Kidney tubule cell (primary cell): ENCODE results near the gene STARD4.
A peak's percentile ranks its signal among the peaks of the same experiment; 100 is the strongest.

Source experiments
- DNase-seq: peaks from one replicate; pipeline ENCODE4 v3.0.0-alpha.2; 2018; ENCODE audit warnings: low spot score

The STARD4 gene

GRCh38 chr5:111512375-111513130 lies at the start of gene STARD4:
Gene STARD4, minus strand, starts transcription at chr5:111512535. Its CDS starts 5,102 bp downstream, at chr5:111507433.
- peak; percentile 97 for DNase-seq

DNA sequence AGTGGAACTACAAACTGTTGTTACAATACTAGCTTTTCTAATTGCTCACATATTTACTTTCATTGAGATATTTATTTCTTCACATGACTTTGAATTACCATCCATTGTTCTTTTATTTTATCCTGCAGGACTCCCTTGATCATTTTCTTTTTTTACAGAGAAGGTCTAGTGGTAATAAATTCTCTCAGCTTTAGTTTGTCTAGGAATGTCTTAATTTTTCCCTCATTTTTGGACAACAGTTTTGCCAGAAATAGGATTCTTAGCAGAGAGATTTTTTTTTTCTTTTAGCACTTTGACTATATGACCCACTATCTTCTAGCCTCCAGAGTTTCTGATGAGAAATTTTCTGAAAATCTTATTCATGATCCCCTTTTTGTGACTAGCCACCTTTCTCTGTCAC lies 47.3 kb upstream of the STARD4 start:
- no peak for DNase-seq

DNA sequence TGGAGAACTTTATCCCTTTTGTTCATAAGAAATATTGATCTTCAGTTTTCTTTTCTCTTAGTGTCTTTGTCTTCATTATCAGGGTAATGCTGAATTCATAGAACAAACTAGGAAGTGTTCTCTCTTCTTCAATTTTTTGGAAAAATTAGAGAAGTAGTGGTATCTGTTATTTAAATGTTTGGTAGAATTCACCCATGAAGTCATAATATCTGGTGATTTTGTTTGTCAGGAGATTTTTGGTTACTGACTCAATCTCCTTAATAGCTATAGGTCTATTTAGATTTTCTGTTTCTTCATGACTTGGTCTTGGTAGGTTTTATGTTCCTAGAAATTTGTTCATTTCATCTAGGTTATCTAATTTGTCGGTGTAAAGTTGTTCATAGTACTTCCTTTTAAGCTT lies 45.4 kb upstream of the STARD4 start:
- DNase-seq = no peak

DNA sequence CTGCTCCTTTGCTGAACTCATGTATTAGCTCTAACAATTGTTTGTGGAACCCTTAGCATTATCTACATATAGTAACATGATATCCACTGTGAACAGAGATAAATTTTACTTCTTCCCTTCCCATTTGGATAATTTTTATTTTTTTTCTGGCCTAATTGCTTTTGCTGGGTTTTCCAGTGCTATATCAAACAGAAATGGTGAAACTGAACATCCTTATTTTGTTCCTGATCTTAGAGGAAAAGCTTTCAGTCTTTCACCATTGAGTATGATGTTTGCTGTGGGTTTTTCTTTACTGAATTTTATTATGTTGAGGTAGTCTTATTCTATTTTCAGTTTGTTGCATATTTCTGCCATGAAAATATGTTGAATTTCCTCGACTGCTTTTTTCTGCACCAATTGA lies 44.8 kb upstream of the STARD4 start:
- no peak for DNase-seq

- DNase-seq = no peak
These were observed 44.2 kb upstream of the STARD4 start for GRCh38 chr5:111556501-111556900.

DNA sequence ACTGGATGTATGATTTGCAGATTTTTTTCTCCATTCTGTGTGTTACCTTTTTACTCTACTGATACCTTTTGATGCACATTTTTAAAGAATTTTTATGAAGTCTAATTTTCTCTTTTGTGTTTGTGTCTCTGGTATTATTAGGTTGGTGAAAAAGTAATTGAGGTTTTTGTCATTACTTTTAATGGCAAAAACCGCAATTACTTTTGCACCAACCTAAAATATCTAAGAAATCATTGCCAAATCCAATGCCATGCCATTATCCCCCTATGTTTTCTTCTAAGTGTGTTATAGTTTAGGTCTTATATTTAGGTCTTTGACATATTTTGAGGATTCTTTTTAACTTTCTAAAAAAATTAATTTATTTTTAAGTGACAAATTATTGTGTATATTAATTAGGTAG lies 43.4 kb upstream of the STARD4 start:
- DNase-seq = no peak

GRCh38 chr5:111553868-111554267 lies 41.5 kb upstream of the STARD4 start:
- no peak for DNase-seq

GRCh38 chr5:111552896-111553295 lies 40.6 kb upstream of the STARD4 start:
- no peak for DNase-seq

DNA sequence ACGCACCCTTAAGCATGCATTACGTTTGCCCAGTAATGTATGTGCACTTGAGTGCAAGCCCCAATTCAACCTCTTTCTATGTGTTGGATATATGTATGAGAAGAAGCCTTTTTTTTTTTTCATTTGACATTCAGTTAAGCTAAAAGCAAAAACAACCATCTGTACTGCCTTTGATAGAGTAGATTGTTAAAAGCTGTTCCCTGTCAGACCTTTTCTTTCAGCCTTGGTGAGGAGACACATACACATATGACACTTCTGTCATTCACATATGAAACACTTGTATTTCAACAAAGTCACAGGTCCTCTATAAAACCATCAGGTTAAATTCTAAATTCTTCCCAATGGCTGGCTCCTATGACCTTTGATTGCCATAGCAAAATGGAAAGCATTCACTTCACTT lies 40.2 kb upstream of the STARD4 start:
- DNase-seq = no peak

- DNase-seq = peak; percentile 26
These were observed 39.4 kb upstream of the STARD4 start for GRCh38 chr5:111551569-111552275.

DNA sequence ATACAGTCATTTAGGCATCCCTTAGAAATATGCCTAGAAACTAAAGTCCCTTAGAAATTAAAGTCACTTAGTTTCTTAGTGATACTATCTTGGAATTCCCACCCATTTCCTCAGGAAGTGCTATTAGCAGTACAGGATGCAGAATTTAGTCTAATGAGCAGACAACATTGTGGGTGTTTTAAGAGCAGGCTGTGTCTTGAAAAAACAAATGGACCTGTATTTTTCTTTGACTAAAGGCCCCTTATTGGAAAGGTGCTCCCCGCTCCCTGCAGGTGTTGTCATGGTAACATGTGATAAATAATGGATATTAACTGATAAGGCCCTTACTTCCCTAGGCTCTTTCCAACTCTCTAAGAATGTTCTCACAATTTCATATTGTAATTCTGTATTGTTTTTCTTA lies 38.8 kb upstream of the STARD4 start:
- DNase-seq = no peak

DNA sequence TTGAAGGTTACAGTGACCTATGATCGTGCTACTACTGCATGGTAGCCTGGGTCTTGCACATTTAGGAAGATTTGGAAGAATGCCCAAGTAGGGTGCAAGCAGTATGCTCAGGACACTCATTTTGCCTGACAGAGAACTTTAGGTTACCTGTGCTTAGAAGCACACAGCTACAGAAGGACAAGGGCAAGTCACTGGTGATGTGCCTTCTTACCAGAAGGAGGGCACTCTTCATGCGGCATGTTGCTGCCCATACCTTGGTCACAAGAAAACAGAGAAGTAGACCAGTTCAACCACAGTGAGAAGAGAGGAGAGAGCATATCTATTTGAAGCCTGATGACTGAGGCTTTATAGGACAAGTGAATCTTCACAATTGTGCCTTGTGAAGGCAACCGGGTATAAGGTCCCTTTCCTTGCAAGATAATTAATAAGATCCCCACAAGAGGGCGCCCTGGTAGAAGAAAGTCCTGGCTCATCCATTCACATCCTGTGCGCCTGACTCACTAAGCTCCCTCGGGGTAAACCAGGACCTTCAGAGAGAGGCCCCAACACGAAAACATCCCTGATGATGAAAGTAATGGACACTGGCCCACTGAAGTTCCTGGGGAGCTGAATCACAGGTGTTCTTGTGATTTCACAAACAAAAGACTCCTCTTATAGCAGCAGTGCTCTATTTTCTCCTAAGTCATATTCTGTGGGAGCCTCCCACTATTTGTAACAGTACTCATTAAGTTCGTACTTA lies 38.1 kb upstream of the STARD4 start:
- DNase-seq = peak; percentile 95

DNA sequence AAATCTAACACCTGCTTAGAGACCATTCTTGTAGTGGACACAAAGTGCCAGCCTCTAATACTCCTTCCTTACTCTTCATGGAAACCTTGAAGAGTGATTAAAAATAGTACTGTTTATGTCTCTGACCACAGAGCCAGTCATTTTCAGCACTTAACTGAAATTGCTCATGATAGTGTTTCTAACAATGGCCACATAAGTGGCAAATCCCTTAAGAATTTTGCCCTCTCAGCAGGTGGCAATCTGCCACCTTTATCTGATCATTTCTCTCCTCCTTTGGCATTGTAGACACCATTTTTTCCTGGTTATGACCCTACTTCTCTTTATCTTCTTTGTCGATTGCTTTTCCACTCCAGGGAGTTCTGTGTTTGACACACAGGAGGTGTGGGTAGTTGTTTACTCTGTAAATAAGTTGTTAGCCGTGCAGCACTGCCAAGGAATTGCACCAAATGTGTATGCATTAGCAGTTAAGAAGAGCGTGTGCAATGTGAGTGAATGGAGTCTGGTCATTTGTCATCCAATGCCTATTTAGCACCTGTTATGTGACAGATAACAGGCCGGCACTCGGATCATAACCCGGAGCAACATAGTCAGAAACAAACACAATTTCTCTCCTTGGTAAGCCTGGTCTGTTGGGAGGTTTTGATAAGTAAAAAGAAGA lies 36.8 kb upstream of the STARD4 start:
- peak; percentile 64 for DNase-seq

DNA sequence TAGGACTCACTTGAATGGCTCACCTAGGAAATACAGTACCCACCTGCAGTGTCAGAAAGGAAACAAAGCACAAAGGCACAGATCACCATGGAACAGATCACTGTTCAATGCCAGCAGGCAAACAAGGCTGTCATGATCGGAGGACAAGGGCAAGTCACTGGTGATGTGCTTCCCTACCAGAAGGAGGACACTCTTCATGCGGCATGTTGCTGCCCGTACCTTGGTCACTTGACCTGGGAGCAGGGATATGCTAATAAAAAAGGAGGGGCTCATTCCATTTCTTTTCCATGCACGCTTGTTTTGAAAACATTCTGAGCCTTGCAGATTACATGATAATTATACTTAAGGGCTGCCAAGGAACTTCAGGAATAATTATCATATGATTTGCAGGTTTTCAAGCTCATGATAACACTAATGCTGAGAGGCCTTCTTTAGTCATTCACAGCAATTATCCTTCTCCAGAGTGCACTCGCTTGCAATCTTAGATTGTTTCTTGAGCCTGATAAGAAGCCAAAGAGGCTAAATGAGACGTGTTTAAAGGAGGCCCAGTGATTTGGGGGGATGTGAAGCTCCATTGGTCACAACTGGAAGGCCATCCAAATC lies 36.1 kb upstream of the STARD4 start:
- DNase-seq = no peak

- DNase-seq = no peak
These were observed 32.7 kb upstream of the STARD4 start for GRCh38 chr5:111545031-111545430.

DNA sequence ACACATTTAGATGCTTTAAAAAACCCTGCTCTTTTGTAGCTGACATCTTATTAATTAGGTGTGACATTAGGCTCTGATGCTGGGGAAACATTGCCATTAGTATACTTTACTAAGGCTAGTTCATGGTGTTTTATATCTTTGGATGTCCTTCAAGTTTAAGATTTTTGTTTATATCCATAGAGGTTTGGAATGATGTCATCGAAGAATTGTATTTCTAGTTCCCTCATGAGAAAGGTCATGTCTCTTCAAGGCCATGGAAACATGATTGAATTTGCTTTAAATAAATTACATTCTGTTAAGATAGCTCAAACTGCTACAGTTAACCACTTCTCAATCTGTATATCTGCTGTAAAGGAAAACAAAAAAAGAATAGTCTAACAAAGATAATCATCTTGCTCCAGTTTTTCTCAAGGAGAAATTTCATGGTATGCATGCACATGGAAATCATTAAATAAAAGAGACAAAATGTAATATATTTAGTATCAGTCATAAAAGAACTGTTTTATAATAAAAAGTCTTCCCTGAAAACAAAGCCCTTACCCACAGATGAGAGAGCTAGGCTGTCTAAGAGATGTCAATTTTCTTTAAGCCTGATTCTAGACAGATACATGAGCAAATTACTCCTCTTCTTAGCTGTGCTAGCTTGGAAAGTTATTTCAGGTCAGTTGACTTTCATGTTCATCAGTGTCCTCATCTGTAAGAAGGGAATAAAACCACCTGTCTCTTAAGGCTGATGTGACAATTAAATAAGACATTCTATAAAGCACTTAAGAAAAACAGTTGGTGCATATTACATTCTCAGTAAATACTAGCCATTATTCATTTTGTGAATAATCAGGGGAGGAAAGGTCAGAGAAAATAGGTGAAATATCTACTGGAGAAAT lies 25.0 kb upstream of the STARD4 start:
- DNase-seq = no peak

- DNase-seq = no peak
These were observed 23.7 kb upstream of the STARD4 start for GRCh38 chr5:111535879-111536549.

- DNase-seq = no peak
These were observed 20.7 kb upstream of the STARD4 start for GRCh38 chr5:111532886-111533582.

DNA sequence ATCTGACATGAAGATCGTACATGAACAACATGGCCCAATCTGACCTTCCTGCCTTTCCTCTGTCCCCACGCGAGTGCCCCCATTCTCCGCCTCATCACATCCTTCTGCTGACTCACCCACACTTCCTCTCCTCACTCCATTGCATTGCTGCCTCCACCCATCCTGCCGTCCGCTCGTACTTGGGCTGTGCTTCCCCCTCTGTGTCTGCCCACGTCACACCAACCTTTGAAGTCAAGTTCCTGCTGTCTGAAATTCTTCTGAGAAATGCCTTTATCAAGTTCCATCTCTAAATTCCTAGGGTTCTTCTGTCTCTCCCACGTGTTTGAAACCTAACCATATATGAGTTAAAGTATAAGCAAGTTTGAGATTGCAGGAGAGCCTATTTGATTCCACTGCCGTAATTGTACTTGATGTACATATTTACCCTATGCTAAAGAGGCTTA lies 18.0 kb upstream of the STARD4 start:
- DNase-seq = peak; percentile 93

DNA sequence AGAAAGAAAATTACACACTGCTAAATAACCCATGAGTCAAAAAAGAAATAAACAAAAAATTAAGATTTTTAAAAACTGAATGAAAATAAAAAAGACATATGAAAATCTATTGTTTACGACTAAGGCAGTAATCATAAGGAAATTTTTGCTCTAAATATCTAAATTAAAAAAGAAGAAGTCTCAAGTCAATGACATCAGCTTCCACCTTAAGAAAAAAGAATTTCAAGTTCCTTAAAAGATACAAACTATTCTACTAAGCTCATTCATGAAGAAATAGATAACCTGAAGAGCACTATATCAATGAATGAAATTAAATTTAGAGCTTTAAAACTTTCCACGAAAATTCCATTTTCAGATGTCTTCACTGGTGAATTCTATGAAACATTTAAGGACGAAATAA lies 15.7 kb upstream of the STARD4 start:
- DNase-seq = no peak
